Activated naive CD8-positive, alpha-beta T cell treated with anti-CD3 and anti-CD28 coated beads, Interleukin-2, amount 50 U/mL, for 24 hours (primary cell): Measurements from ENCODE around the gene TPP1.

Experiments used
- ATAC-seq: fragments of 150-1000 bp; cut with Tn5 transposase; one replicate; pipeline ENCODE4 v1.10.0; 2021
- DNase-seq: peaks from one replicate; pipeline ENCODE4 v3.0.0; 2021
- H3K27ac Mint-ChIP-seq: one replicate; pipeline ENCODE4 v1.8.0; 2021; ENCODE audit warnings: mild to moderate bottlenecking, mixed read lengths
- H3K27me3 Mint-ChIP-seq: one replicate; pipeline ENCODE4 v1.8.0; 2021; ENCODE audit warnings: mixed read lengths
- H3K36me3 Mint-ChIP-seq: one replicate; pipeline ENCODE4 v1.8.0; 2021; ENCODE audit warnings: low read depth, mixed read lengths
- H3K4me1 Mint-ChIP-seq: one replicate; pipeline ENCODE4 v1.8.0; 2021; ENCODE audit warnings: mixed read lengths
- H3K4me3 Mint-ChIP-seq: one replicate; pipeline ENCODE4 v1.8.0; 2021; ENCODE audit warnings: mild to moderate bottlenecking, moderate library complexity, mixed read lengths
- H3K9me3 Mint-ChIP-seq: one replicate; pipeline ENCODE4 v1.8.0; 2021; ENCODE audit warnings: mixed read lengths

TPP1 gene

DNA sequence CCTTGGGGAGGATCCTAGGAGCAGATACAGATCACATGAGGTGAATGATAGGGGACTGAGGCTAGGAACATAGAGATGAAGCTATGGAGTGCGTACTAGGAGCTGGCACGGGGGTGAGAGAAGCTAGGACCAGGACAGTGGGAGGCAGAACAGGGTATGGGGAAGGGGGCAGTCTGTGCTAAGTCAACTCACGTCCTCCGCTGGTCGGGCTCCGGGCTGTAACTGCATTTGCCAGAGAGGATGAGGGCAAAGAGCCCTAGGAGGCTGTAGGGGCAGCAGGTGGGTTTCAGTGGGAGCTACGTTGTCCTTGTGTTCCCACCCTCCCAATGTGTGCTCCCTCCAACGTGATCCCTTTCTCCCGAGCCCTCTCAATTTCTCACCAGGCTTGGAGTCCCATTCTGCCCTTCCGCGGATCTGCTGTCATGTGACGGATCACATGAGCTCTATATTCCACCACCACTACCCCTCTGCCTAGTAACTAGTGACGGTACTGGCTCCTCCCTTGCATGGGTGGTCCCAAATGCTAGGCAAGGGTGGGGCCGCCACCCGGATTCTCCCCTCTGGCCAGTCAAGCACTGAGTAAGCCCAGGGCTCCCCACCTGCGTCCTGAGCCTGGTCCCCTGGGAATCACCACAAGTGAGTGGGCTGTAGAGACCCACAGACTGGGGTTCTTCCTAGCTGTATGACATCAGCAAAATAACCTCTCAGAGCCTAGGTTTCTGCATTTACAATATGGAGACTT lies at the start of gene TPP1:
TPP1 (minus strand) TSS at position 419 of the 742 bp plus-strand sequence; CDS start at position 397, 22 bp downstream.
- DNase-seq (peak; percentile 93), ATAC-seq (peak; percentile 98)
- Mint-ChIP-seq H3K4me1 (peaks cover 9% of the 10 kb centered on the region), H3K27me3 (no peaks in the 10 kb centered on the region), H3K27ac (no peak within 1 kb of the TSS), H3K9me3 (no peaks in the 10 kb centered on the region), H3K4me3 (no peak within 1 kb of the TSS), H3K36me3 (peaks cover 9% of the 10 kb centered on the region)

- Mint-ChIP-seq H3K27ac (peak overlapping the region; percentile 61), H3K36me3 (no peaks in the 10 kb centered on the region), H3K27me3 (no peaks in the 10 kb centered on the region), H3K4me1 (peaks cover 55% of the 10 kb centered on the region), H3K4me3 (no peak overlapping the region), H3K9me3 (no peaks in the 10 kb centered on the region)
- peak; percentile 88 for ATAC-seq
- DNase-seq: peak; percentile 44
Observed at GRCh38 chr11:6667733-6668374, 48.6 kb upstream of the TPP1 start.

DNA sequence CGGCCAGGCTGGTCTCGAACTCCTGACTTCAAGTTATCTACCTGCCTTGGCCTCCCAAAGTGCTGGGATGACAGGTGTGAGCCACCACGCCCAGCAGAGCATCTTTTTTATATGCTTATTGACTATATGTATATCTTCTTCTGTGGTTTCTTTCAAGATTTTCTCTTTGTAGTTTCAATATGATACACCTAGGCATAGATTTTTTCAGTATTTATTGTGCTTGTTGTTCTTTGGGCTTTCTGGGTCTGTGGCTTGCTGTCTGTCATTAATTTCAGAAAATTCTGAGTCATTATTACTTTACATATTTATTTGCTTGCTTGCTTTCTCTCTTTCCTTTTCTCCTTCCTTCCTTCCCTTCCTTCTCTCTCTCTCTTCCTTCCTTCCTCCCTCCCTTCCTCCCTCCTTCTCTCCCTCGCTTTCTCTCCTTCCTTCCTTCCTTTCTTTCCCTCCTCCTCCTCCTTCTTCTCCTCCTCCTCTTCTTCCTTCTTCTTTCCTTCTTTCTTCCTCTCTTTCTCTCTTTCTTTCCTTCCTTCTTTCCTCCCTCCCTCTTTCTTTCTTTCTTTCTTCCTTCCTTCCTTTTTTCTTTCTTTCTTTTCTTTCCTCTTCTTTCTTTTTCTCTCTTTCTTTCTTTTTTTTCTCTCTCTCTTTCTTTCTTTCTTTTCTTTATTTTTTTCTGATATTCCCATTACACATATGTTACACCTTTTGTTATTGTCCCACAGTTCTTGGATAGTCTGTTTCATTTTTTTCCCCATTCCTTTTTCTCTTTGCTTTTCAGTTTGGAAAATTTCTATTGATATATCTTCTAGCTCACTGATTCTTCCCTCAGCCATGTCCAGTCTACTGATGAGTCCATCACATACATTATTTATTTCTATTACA lies 47.3 kb upstream of the TPP1 start:
- peak overlapping the region; percentile 9 for H3K27ac Mint-ChIP-seq
- no peaks in the 10 kb centered on the region for H3K27me3 Mint-ChIP-seq
- ATAC-seq: no peak
- no peaks in the 10 kb centered on the region for H3K36me3 Mint-ChIP-seq
- peaks cover 42% of the 10 kb centered on the region for H3K4me1 Mint-ChIP-seq
- no peaks in the 10 kb centered on the region for H3K9me3 Mint-ChIP-seq
- no peak overlapping the region for H3K4me3 Mint-ChIP-seq
- DNase-seq: no peak

DNA sequence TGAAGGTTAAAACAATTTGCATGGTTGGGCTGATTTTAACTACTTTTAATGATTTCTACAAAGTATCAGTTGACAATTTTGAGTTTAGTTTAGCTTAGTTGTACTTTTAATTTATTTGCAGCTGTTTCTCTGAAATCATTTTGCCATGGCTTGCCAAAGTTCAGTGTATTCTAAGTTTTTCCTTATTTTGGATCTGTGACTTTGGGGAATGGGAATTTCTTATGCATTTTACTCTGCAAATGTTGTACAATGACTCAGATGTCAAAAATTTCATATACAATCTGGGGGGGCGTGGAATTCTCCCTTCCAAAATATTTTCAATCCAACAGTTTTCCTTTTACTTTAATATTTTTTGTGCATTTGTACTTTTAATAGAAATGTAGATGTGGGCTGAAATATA lies 45.3 kb upstream of the TPP1 start:
- H3K4me3 Mint-ChIP-seq: no peak overlapping the region
- ATAC-seq (no peak), DNase-seq (no peak)
- no peak overlapping the region for H3K27ac Mint-ChIP-seq
- peaks cover 25% of the 10 kb centered on the region for H3K4me1 Mint-ChIP-seq
- no peaks in the 10 kb centered on the region for H3K9me3 Mint-ChIP-seq
- H3K27me3 Mint-ChIP-seq: no peaks in the 10 kb centered on the region
- no peaks in the 10 kb centered on the region for H3K36me3 Mint-ChIP-seq

GRCh38 chr11:6663794-6664469 lies 44.7 kb upstream of the TPP1 start:
- no peaks in the 10 kb centered on the region for H3K9me3 Mint-ChIP-seq
- H3K27me3 Mint-ChIP-seq: no peaks in the 10 kb centered on the region
- no peak overlapping the region for H3K27ac Mint-ChIP-seq
- peaks cover 25% of the 10 kb centered on the region for H3K4me1 Mint-ChIP-seq
- DNase-seq (no peak), ATAC-seq (no peak)
- no peaks in the 10 kb centered on the region for H3K36me3 Mint-ChIP-seq
- no peak overlapping the region for H3K4me3 Mint-ChIP-seq

DNA sequence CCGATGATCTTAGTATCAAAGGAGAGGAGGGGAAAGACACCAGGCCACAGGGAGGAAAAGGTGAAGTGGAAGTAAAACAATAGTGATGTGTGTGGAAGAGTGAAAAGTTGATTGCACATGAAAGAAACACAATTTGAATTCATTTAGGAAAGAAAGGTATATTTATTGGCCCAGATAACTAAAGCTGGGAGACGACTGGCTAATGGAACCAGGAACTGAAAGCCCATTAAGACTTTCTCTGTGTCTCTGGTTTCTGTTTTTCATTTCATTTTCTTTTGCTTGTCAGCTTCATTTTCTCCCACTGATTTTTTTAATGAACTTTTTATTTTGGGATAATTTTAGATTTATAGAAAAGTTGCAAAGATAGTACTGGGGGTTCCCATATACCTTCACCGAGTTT lies 41.5 kb upstream of the TPP1 start:
- no peak overlapping the region for H3K4me3 Mint-ChIP-seq
- H3K27me3 Mint-ChIP-seq: peaks cover 11% of the 10 kb centered on the region
- no peak overlapping the region for H3K27ac Mint-ChIP-seq
- H3K36me3 Mint-ChIP-seq: no peaks in the 10 kb centered on the region
- DNase-seq (no peak), ATAC-seq (no peak)
- H3K4me1 Mint-ChIP-seq: peaks cover 5% of the 10 kb centered on the region
- H3K9me3 Mint-ChIP-seq: no peaks in the 10 kb centered on the region

GRCh38 chr11:6658647-6659046 lies 39.4 kb upstream of the TPP1 start:
- H3K36me3 Mint-ChIP-seq: no peaks in the 10 kb centered on the region
- ATAC-seq (no peak), DNase-seq (no peak)
- peaks cover 11% of the 10 kb centered on the region for H3K27me3 Mint-ChIP-seq
- peaks cover 4% of the 10 kb centered on the region for H3K4me1 Mint-ChIP-seq
- H3K9me3 Mint-ChIP-seq: no peaks in the 10 kb centered on the region
- H3K4me3 Mint-ChIP-seq: no peak overlapping the region
- no peak overlapping the region for H3K27ac Mint-ChIP-seq

- Mint-ChIP-seq H3K4me3 (no peak overlapping the region), H3K9me3 (no peaks in the 10 kb centered on the region), H3K27ac (no peak overlapping the region), H3K36me3 (no peaks in the 10 kb centered on the region), H3K4me1 (peaks cover 4% of the 10 kb centered on the region), H3K27me3 (peaks cover 11% of the 10 kb centered on the region)
- ATAC-seq: no peak
- no peak for DNase-seq
Observed at GRCh38 chr11:6657346-6657745, 38.1 kb upstream of the TPP1 start.

GRCh38 chr11:6656936-6657335 lies 37.7 kb upstream of the TPP1 start:
- peaks cover 11% of the 10 kb centered on the region for H3K27me3 Mint-ChIP-seq
- H3K4me1 Mint-ChIP-seq: peaks cover 4% of the 10 kb centered on the region
- H3K9me3 Mint-ChIP-seq: no peaks in the 10 kb centered on the region
- H3K4me3 Mint-ChIP-seq: peak overlapping the region; percentile 52
- ATAC-seq (no peak), DNase-seq (no peak)
- H3K36me3 Mint-ChIP-seq: no peaks in the 10 kb centered on the region
- no peak overlapping the region for H3K27ac Mint-ChIP-seq

DNA sequence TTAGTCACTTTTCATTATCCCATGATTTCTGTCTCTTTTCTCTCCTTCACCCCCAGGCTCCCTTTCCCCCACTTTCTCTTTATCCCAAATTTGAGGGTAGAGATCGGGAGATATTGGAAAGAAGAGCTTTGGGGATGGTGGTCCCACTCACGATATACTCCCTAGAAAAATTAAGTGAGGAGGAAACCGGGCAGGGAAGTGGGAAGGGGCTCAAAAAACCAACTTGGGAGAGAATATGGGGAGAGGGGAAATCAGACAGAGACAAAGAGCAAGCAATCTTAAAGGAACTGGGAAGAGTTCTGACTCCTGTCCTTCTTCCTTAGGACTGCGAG lies 37.3 kb upstream of the TPP1 start:
- Mint-ChIP-seq H3K4me1 (peaks cover 4% of the 10 kb centered on the region), H3K9me3 (no peaks in the 10 kb centered on the region), H3K27me3 (peaks cover 11% of the 10 kb centered on the region), H3K36me3 (no peaks in the 10 kb centered on the region), H3K27ac (no peak overlapping the region), H3K4me3 (peak overlapping the region; percentile 52)
- no peak for ATAC-seq
- no peak for DNase-seq

DNA sequence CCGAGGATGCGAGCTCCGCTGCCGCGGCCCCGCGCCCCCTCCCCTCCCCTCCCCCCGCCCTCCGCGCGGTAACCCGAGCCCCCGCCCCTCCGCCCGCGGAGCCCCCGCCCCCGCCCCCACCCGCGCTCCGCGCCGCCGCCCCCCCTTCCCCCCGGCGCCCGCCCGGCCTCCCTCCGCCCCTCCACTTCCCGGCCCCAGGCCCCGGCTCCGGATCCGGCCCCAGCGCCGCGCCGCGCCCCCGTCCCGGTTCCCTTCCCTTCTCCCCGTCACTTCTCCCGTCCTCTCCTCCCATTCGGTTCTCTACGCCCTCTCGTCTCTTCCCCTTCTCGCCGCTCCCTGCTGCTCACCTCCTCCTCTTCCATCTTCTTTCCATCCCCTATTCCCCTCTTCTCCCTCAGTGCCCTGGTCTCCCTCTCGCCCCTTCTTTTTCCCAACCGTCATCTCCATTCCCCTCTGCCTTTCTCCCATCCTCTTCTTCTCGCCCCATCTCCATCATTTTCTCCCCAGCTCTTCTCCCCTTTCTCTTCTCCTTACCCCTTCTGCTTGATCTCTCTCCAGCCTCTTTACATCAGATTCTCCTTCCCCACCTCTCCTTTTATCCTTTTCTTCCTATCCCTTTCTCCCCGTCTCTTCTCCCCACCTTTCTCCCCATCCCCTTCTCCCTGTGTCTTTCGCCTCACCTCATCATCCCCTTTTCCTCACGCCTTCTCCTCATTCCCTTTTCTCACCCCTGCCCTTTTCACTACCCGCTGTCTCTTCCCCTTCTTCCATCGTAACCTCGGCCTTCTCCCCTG lies 36.8 kb upstream of the TPP1 start, which contains the start of gene DCHS1:
DCHS1 (minus strand) TSS at position 20 of the 794 bp plus-strand sequence. CDS start 14,196 bp downstream, outside the sequence.
- H3K4me1 Mint-ChIP-seq: peaks cover 4% of the 10 kb centered on the region
- peaks cover 11% of the 10 kb centered on the region for H3K27me3 Mint-ChIP-seq
- H3K4me3 Mint-ChIP-seq: peak within 1 kb of the TSS; percentile 52
- ATAC-seq (no peak), DNase-seq (no peak)
- no peaks in the 10 kb centered on the region for H3K36me3 Mint-ChIP-seq
- no peaks in the 10 kb centered on the region for H3K9me3 Mint-ChIP-seq
- no peak within 1 kb of the TSS for H3K27ac Mint-ChIP-seq

DNA sequence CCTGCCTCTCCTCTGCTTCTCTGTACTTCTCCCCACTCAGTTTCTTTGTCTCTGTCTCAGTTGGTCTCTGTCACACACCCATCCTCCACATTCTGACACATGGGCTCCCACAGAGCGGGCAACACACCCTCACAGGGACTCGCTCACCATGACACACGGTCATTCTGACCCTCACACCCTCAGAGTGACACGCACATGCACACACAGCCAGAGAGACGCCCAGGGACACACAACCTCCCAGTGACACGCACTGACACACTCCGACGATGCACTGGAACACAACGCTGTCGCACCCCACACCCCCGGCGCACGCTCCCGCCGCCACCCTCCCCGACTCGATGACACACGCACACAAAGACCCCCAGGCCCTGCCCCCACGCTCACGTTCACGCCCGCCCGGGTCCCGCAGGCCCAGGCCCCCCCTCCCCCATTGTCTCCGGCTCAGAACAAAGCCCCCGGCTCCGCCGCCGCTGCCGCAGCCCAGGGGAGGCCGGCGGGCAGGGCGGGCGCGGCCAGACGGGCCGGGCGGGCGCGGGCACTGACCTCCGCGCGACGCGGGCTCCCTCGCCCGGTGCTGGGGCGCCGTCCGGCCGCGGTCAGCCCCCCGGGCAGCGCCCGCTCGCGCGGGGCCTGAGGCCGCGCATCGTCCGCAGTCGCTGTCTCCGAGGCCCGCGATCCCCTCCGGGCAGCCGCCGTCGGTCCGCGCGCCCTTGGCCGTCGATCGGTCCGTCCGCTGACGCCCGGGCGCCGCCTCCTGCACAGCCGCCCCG lies 36.0 kb upstream of the TPP1 start:
- peaks cover 11% of the 10 kb centered on the region for H3K27me3 Mint-ChIP-seq
- no peak overlapping the region for H3K27ac Mint-ChIP-seq
- H3K36me3 Mint-ChIP-seq: no peaks in the 10 kb centered on the region
- peak; percentile 26 for ATAC-seq
- H3K9me3 Mint-ChIP-seq: no peaks in the 10 kb centered on the region
- H3K4me1 Mint-ChIP-seq: peaks cover 4% of the 10 kb centered on the region
- no peak overlapping the region for H3K4me3 Mint-ChIP-seq
- peak; percentile 25 for DNase-seq
